ENCODE results near the gene LRFN2. TPM values are rescaled to one million over a fixed set of nuclear protein-coding genes. Genes with fewer than 3 reads are reported as not detected.

LRFN2 gene
- total RNA-seq, 1 experiment from 2014 or later, result 26.6 TPM

- TF ChIP-seq CTCF (conservative IDR thresholded peaks at IDR 0.05; ENCODE audit: low read depth, low read length) (no peak), EZH2 (IDR thresholded peaks at IDR 0.05; ENCODE audit: borderline replicate concordance, low read depth, low read length, poor library complexity, severe bottlenecking) (no peak)
- H3K4me1 ChIP-seq (ENCODE audit: insufficient read depth, low read length, poor library complexity, severe bottlenecking), result peaks cover 46% of the 10 kb centered on the region
- CTCF ChIA-PET, result no interaction called here
These were observed 101.4 kb downstream of the LRFN2 start for GRCh38 chr6:40485795-40486194.

GRCh38 chr6:40485300-40485699 lies 101.9 kb downstream of the LRFN2 start:
- peaks cover 50% of the 10 kb centered on the region for H3K4me1 ChIP-seq (ENCODE audit: insufficient read depth, low read length, poor library complexity, severe bottlenecking)

More at GRCh38 chr6:40485795-40486194, 101.4 kb downstream of the LRFN2 start:
- H3K27me3 ChIP-seq (replicated peaks; ENCODE audit: insufficient read depth, low read depth, low read length, poor library complexity), result no peaks in the 10 kb centered on the region
- peak overlapping the region; percentile 78 for H3K27ac ChIP-seq (ENCODE audit: low read depth, low read length, poor library complexity, severe bottlenecking)
- no peak overlapping the region for H3K4me3 ChIP-seq (ENCODE audit: low read depth, low read length, poor library complexity, severe bottlenecking)
- POLR2A ChIA-PET (ENCODE audit: low non-redundant PET), result no interaction called here
- no TSS peak for BruUV-seq (replicated peaks)
- intact Hi-C loops (cut with micrococcal nuclease; ENCODE audit: unreplicated experiment), result no loop called here
- H3K9me3 ChIP-seq (ENCODE audit: low read depth, low read length, poor library complexity, severe bottlenecking), result no peaks in the 10 kb centered on the region
- DNase-seq (ENCODE audit: low spot score), result peak; percentile 39
- H3K36me3 ChIP-seq (ENCODE audit: insufficient read depth, low read length, poor library complexity, severe bottlenecking), result no peaks in the 10 kb centered on the region

GRCh38 chr6:40484066-40484465 lies 103.1 kb downstream of the LRFN2 start:
- H3K4me3 ChIP-seq (ENCODE audit: low read depth, low read length, poor library complexity, severe bottlenecking), result no peak overlapping the region
- no peak for DNase-seq (ENCODE audit: low spot score)
- no peak for TF ChIP-seq CTCF (conservative IDR thresholded peaks at IDR 0.05; ENCODE audit: low read depth, low read length)
- no peak for TF ChIP-seq EZH2 (IDR thresholded peaks at IDR 0.05; ENCODE audit: borderline replicate concordance, low read depth, low read length, poor library complexity, severe bottlenecking)
- H3K27ac ChIP-seq (ENCODE audit: low read depth, low read length, poor library complexity, severe bottlenecking), result peak overlapping the region; percentile 78
- ChIA-PET CTCF (no interaction called here), POLR2A (ENCODE audit: low non-redundant PET) (no interaction called here)
- peaks cover 63% of the 10 kb centered on the region for H3K4me1 ChIP-seq (ENCODE audit: insufficient read depth, low read length, poor library complexity, severe bottlenecking)
- no peaks in the 10 kb centered on the region for H3K36me3 ChIP-seq (ENCODE audit: insufficient read depth, low read length, poor library complexity, severe bottlenecking)
- intact Hi-C loops (cut with micrococcal nuclease; ENCODE audit: unreplicated experiment), result no loop called here
- no TSS peak for BruUV-seq (replicated peaks)
- H3K27me3 ChIP-seq (replicated peaks; ENCODE audit: insufficient read depth, low read depth, low read length, poor library complexity), result no peaks in the 10 kb centered on the region
- H3K9me3 ChIP-seq (ENCODE audit: low read depth, low read length, poor library complexity, severe bottlenecking), result no peaks in the 10 kb centered on the region

More at GRCh38 chr6:40485300-40485699, 101.9 kb downstream of the LRFN2 start:
- BruUV-seq (replicated peaks), result no TSS peak
- Histone ChIP-seq H3K27me3 (replicated peaks; ENCODE audit: insufficient read depth, low read depth, low read length, poor library complexity) (no peaks in the 10 kb centered on the region), H3K36me3 (ENCODE audit: insufficient read depth, low read length, poor library complexity, severe bottlenecking) (no peaks in the 10 kb centered on the region), H3K27ac (ENCODE audit: low read depth, low read length, poor library complexity, severe bottlenecking) (peak overlapping the region; percentile 78), H3K9me3 (ENCODE audit: low read depth, low read length, poor library complexity, severe bottlenecking) (no peaks in the 10 kb centered on the region), H3K4me3 (ENCODE audit: low read depth, low read length, poor library complexity, severe bottlenecking) (no peak overlapping the region)
- ChIA-PET POLR2A (ENCODE audit: low non-redundant PET) (no interaction called here), CTCF (no interaction called here)
- DNase-seq (ENCODE audit: low spot score), result peak; percentile 86
- TF ChIP-seq EZH2 (IDR thresholded peaks at IDR 0.05; ENCODE audit: borderline replicate concordance, low read depth, low read length, poor library complexity, severe bottlenecking) (no peak), CTCF (conservative IDR thresholded peaks at IDR 0.05; ENCODE audit: low read depth, low read length) (no peak)
- intact Hi-C loops (cut with micrococcal nuclease; ENCODE audit: unreplicated experiment), result no loop called here
